B cell (primary cell): ENCODE data around the gene RASSF8. TPM values are rescaled to one million over a fixed set of nuclear protein-coding genes. Genes with fewer than 3 reads are reported as not detected.
A peak's percentile ranks its signal among the peaks of the same experiment; 100 is the strongest.

ENCODE experiments used
- ATAC-seq: fragments of 200-7000 bp; cut with Tn5 transposase; one replicate; pipeline ENCODE4 v1.10.0; 2021; ENCODE audit warnings: low read depth, mild to moderate bottlenecking, moderate number of reproducible peaks, moderate library complexity
- CTCF ChIA-PET: fragments of 350-600 bp; sonication (Branson Sonifier 250); formaldehyde crosslinking; loops from one replicate; lab custom pipeline; 2021; ENCODE audit warnings: antibody characterized with exemption, inconsistent platforms; lab: Charles Lee
- POLR2A ChIA-PET: fragments of 350-600 bp; sonication (Branson Sonifier 250); formaldehyde crosslinking; loops from one replicate; lab custom pipeline; 2021; ENCODE audit warnings: antibody characterized with exemption; lab: Charles Lee
- DNase-seq: peaks from one replicate; pipeline ENCODE4 v3.0.0; 2013
- H2AFZ ChIP-seq: 2 replicates; pipeline ENCODE4 v1.6.1; 2012; ENCODE audit warnings: mild to moderate bottlenecking, low read depth, low read length; ENCODE audit not compliant: insufficient read depth, poor library complexity, severe bottlenecking
- H3K27ac ChIP-seq, 2 donors: 1 replicate in 1 of 2; 2 replicates in 1 of 2; pipeline ENCODE4 v1.5.1; 2012 to 2013; ENCODE audit warnings: low read length in 2 of 2, mild to moderate bottlenecking in 2 of 2, moderate library complexity in 1 of 2
- H3K27me3 ChIP-seq, 4 experiments: fragments of 200-600 bp in 1 of 4; sonication (generic) in 1 of 4; replicated peaks in 1 of 4; 1 replicate in 2 of 4; 2 replicates in 2 of 4; pipeline versions ENCODE4 v1.6.1 to v1.7.0; 2013 to 2016; ENCODE audit warnings: low read length in 3 of 4, mild to moderate bottlenecking in 2 of 4, mixed read lengths in 1 of 4, moderate library complexity in 1 of 4; ENCODE audit not compliant: insufficient read depth in 4 of 4, control insufficient read depth in 3 of 4; ENCODE audit errors: control extremely low read depth in 1 of 4
- H3K36me3 ChIP-seq, 2 experiments: replicated peaks in 1 of 2; 1 replicate in 1 of 2; 2 replicates in 1 of 2; pipeline versions ENCODE4 v1.6.1 to v1.7.1; 2013; ENCODE audit warnings: low read length in 1 of 2; ENCODE audit not compliant: insufficient read depth in 2 of 2, control insufficient read depth in 1 of 2; ENCODE audit errors: control extremely low read depth in 1 of 2, extremely low read depth in 1 of 2
- H3K4me1 ChIP-seq, 2 donors: fragments of 200-600 bp in 1 of 2; sonication (generic) in 1 of 2; 1 replicate in 1 of 2; 2 replicates in 1 of 2; pipeline versions ENCODE4 v1.5.1 to v1.6.1; 2013 to 2017; ENCODE audit warnings: low read length in 2 of 2; ENCODE audit not compliant: control insufficient read depth in 2 of 2, insufficient read depth in 2 of 2
- H3K4me2 ChIP-seq: replicated peaks from 2 replicates; pipeline ENCODE3; 2012; ENCODE audit warnings: mild to moderate bottlenecking, low read depth, low read length; ENCODE audit not compliant: poor library complexity, severe bottlenecking
- H3K4me3 ChIP-seq, 5 experiments: fragments of 200-600 bp in 1 of 5; sonication (generic) in 1 of 5; 1 replicate in 3 of 5; 2 replicates in 2 of 5; pipeline versions ENCODE4 v1.5.1 to v1.7.0; 2011 to 2016; ENCODE audit warnings: low read length in 4 of 5, mild to moderate bottlenecking in 4 of 5, low read depth in 2 of 5, control low read depth in 1 of 5, moderate library complexity in 1 of 5; ENCODE audit not compliant: insufficient read depth in 1 of 5; ENCODE audit errors: control extremely low read depth in 1 of 5, extremely low read depth in 1 of 5
- H3K79me2 ChIP-seq: fragments of 200-600 bp; sonication (generic); one replicate; pipeline ENCODE4 v1.6.0; 2016; ENCODE audit warnings: low read length; ENCODE audit not compliant: control insufficient read depth, insufficient read depth
- H3K9ac ChIP-seq: fragments of 200-600 bp; sonication (generic); 2 replicates; pipeline ENCODE4 v1.6.1; 2017; ENCODE audit warnings: mild to moderate bottlenecking, low read length, moderate library complexity
- H3K9me3 ChIP-seq, 3 donors: one replicate each; pipeline versions ENCODE4 v1.6.1 to v1.7.1; 2013; ENCODE audit warnings: low read length in 2 of 3; ENCODE audit not compliant: control insufficient read depth in 2 of 3, insufficient read depth in 1 of 3; ENCODE audit errors: control extremely low read depth in 1 of 3
- H4K20me1 ChIP-seq: 2 replicates; pipeline ENCODE4 v1.6.0; 2012; ENCODE audit warnings: mild to moderate bottlenecking, low read length; ENCODE audit not compliant: insufficient read depth, control insufficient read depth, poor library complexity, severe bottlenecking
- H3K27ac Mint-ChIP-seq: one replicate; pipeline ENCODE4 v1.8.0; 2021; ENCODE audit warnings: mixed read lengths
- H3K27me3 Mint-ChIP-seq: one replicate; pipeline ENCODE4 v1.8.0; 2021; ENCODE audit warnings: mixed read lengths
- H3K4me1 Mint-ChIP-seq: one replicate; pipeline ENCODE4 v1.8.0; 2021; ENCODE audit warnings: mixed read lengths
- H3K4me3 Mint-ChIP-seq: one replicate; pipeline ENCODE4 v1.8.0; 2021; ENCODE audit warnings: mixed read lengths
- H3K9me3 Mint-ChIP-seq: one replicate; pipeline ENCODE4 v1.8.0; 2022; ENCODE audit warnings: mixed read lengths; ENCODE audit not compliant: insufficient read depth
- EZH2 ChIP-seq: IDR thresholded peaks from 2 replicates; pipeline ENCODE4 v1.6.1; 2012; ENCODE audit warnings: borderline replicate concordance, low read depth, mild to moderate bottlenecking, moderate library complexity, low read length; ENCODE audit not compliant: insufficient read depth, poor library complexity, severe bottlenecking
- WGBS: methylation state at CpG from one replicate; pipeline ENCODE4 v1.1.5; 2013; ENCODE audit warnings: missing lambda C conversion rate; ENCODE audit not compliant: insufficient coverage; 5-methylcytosine and 5-hydroxymethylcytosine counted together
- intact Hi-C: fragments of 100-400 bp; cut with micrococcal nuclease; formaldehyde crosslinking; loops from one replicate; pipeline ENCODE4 v1.10.0; 2022
- polyA plus RNA-seq: library from polyadenylated mRNA; depleted of rRNA; stranded (reverse); fragments of >200 nt; gene quantifications from 2 replicates; pipeline ENCODE4 v1.2.3, GENCODE V29; 2012
- total RNA-seq, 2 donors: library from RNA; stranded (reverse); fragments of 120-200 nt in 1 of 2; gene quantifications; 1 replicate in 1 of 2; 2 replicates in 1 of 2; pipeline versions ENCODE4 v1.2.3 to v1.2.4, GENCODE V29; 2013 to 2022
- TF ChIP-seq, protein P1 (sequence below): fragments of 200-600 bp; IDR thresholded peaks from one replicate; pipeline ENCODE4 v1.8.0; 2022; ENCODE audit warnings: antibody characterized with exemption, mild to moderate bottlenecking

Gene RASSF8
- total and polyA plus RNA-seq, 2 donors (not counting 1 experiment from before 2014, with no cell fraction given) = 0.01 to 0.49 TPM

DNA sequence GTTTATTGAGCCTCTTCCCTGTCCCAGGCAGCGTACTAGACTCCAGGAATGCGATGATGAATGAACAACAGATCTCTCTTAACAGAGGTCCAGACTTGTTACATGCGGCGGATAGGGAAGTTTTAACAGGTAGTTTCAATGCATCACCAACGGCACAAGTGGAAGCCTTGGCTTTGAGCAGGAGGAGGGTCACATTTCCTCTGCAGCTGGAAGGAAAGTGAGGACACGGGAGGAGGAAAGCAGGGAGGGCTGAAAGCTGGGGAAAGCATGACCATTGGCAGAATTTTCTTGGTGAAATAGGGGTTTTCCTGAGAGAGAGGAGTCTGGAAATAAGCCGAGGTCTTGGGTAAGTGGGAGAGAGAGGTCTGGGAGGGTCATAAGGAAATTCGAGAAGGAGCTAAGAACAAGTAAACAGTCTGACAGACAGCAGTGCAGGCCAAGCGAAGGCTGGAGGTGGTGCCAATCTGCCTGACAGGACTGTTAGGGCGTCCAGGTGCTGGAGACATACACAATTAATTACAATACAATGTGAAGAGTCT, 150.9 kb downstream of the RASSF8 start:
- intact Hi-C loops = no loop called here
- Histone ChIP-seq H3K9me3 (no peaks in the 10 kb centered on the region), H3K4me3 (no peak overlapping the region), H2AFZ (no peak overlapping the region), H4K20me1 (no peaks in the 10 kb centered on the region), H3K79me2 (no peaks in the 10 kb centered on the region), H3K36me3 (no peaks in the 10 kb centered on the region), H3K27me3 (no peaks in the 10 kb centered on the region), H3K27ac (no peak overlapping the region), H3K9ac (no peak overlapping the region), H3K4me1 (peaks cover 8 to 12% of the 10 kb centered on the region in 2 donors), H3K4me2 (no peak overlapping the region)
- no peaks in the 10 kb centered on the region for H3K27me3 Mint-ChIP-seq
- H3K27ac Mint-ChIP-seq = peak overlapping the region; percentile 33
- no peak overlapping the region for H3K4me3 Mint-ChIP-seq
- no peak for TF ChIP-seq EZH2
- TF ChIP-seq, protein P1, sequence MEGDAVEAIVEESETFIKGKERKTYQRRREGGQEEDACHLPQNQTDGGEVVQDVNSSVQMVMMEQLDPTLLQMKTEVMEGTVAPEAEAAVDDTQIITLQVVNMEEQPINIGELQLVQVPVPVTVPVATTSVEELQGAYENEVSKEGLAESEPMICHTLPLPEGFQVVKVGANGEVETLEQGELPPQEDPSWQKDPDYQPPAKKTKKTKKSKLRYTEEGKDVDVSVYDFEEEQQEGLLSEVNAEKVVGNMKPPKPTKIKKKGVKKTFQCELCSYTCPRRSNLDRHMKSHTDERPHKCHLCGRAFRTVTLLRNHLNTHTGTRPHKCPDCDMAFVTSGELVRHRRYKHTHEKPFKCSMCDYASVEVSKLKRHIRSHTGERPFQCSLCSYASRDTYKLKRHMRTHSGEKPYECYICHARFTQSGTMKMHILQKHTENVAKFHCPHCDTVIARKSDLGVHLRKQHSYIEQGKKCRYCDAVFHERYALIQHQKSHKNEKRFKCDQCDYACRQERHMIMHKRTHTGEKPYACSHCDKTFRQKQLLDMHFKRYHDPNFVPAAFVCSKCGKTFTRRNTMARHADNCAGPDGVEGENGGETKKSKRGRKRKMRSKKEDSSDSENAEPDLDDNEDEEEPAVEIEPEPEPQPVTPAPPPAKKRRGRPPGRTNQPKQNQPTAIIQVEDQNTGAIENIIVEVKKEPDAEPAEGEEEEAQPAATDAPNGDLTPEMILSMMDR = no peak
- ATAC-seq (no peak), DNase-seq (no peak)
- CTCF ChIA-PET = interaction anchor here (0.6 to 1.3 kb wide), 2 partner anchors 10 to 761 kb away, joined by 3 to 7 read pairs; no protein-coding TSS in a partner anchor
- POLR2A ChIA-PET = no interaction called here
- peaks cover 16% of the 10 kb centered on the region for H3K4me1 Mint-ChIP-seq
- H3K9me3 Mint-ChIP-seq = no peaks in the 10 kb centered on the region
- over 99% methylated on average over 8 of the region's 10 CpGs for WGBS

DNA sequence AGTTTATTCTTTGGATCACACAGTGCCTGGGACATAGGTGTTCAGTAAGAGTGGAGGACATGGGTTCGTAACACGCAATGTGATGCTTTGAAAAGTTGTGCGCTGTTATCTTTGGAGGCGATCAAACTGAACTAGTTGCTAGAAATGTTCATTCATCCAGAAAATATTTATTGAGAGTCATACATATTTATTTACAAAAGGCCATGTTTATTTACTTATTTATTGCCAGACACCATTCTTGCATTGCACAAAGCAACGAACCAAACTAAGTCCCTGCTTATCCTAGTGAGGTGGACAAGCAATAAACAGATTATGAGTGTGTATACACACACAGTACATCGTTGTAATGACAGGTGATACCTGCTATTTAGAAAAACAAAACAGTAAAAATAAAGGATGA, 153.8 kb downstream of the RASSF8 start:
- no peaks in the 10 kb centered on the region for H3K9me3 Mint-ChIP-seq

More for the DNA sequence above, 153.8 kb downstream of the RASSF8 start:
- no peaks in the 10 kb centered on the region for H3K27me3 ChIP-seq
- no CpG with 5 or more reads among the region's 6 CpGs for WGBS
- H2AFZ ChIP-seq = no peak overlapping the region
- no peaks in the 10 kb centered on the region for H4K20me1 ChIP-seq
- no peak for DNase-seq
- H3K36me3 ChIP-seq = no peaks in the 10 kb centered on the region
- no peak overlapping the region for H3K4me2 ChIP-seq
- ChIA-PET CTCF (interaction anchor here (0.9 kb wide), 1 partner anchor 10 kb away, joined by 3 read pairs; no protein-coding TSS in a partner anchor), POLR2A (no interaction called here)
- intact Hi-C loops = loop anchor here (2.0 to 10.0 kb wide), 2 partner anchors 15 to 1057 kb away; a partner anchor contains a TSS
- no peaks in the 10 kb centered on the region for H3K79me2 ChIP-seq
- TF ChIP-seq, protein P1 = no peak
- no peak for TF ChIP-seq EZH2
- H3K9ac ChIP-seq = no peak overlapping the region
- ATAC-seq = no peak
- Mint-ChIP-seq H3K27ac (no peak overlapping the region), H3K4me1 (peaks cover 36% of the 10 kb centered on the region), H3K4me3 (peak overlapping the region; percentile 87), H3K27me3 (no peaks in the 10 kb centered on the region)
- no peak overlapping the region for H3K4me3 ChIP-seq
- no peaks in the 10 kb centered on the region for H3K9me3 ChIP-seq
- H3K4me1 ChIP-seq = peaks cover 21 to 32% of the 10 kb centered on the region in 2 donors
- H3K27ac ChIP-seq = no peak overlapping the region
